NCI-H82 treated with DMSO at 0.1 percent for 48 hours (cell line): ENCODE data around the gene GADD45G.

ENCODE experiments used
- DNase-seq: peaks from one replicate; lab custom pipeline; 2025; ENCODE audit not compliant: unreplicated experiment; lab: John Stamatoyannopoulos, UW

Gene GADD45G

GRCh38 chr9:89608641-89609335, 4.0 kb downstream of the GADD45G start:
- DNase-seq = no peak

GRCh38 chr9:89609426-89610006, 4.7 kb downstream of the GADD45G start:
- no peak for DNase-seq

- DNase-seq = no peak
Observed at GRCh38 chr9:89610391-89610925, 5.6 kb downstream of the GADD45G start.

GRCh38 chr9:89611425-89611824, 6.6 kb downstream of the GADD45G start:
- no peak for DNase-seq

- DNase-seq = no peak
Observed at GRCh38 chr9:89612566-89613278, 7.9 kb downstream of the GADD45G start.

GRCh38 chr9:89613912-89614892, 9.4 kb downstream of the GADD45G start:
- DNase-seq = no peak

- no peak for DNase-seq
Observed at GRCh38 chr9:89615661-89616060, 10.8 kb downstream of the GADD45G start.

GRCh38 chr9:89616411-89616810, 11.6 kb downstream of the GADD45G start:
- DNase-seq = no peak

- no peak for DNase-seq
Observed at GRCh38 chr9:89617978-89618377, 13.2 kb downstream of the GADD45G start.

GRCh38 chr9:89619019-89619418, 14.2 kb downstream of the GADD45G start:
- peak; percentile 49 for DNase-seq

GRCh38 chr9:89619424-89620138, 14.8 kb downstream of the GADD45G start:
- DNase-seq = no peak

- DNase-seq = no peak
Observed at GRCh38 chr9:89621031-89621430, 16.2 kb downstream of the GADD45G start.

- DNase-seq = no peak
Observed at GRCh38 chr9:89621676-89622075, 16.9 kb downstream of the GADD45G start.

- peak; percentile 61 for DNase-seq
Observed at GRCh38 chr9:89622933-89623861, 18.4 kb downstream of the GADD45G start.

GRCh38 chr9:89623925-89624420, 19.2 kb downstream of the GADD45G start:
- DNase-seq = no peak

GRCh38 chr9:89625721-89626687, 21.2 kb downstream of the GADD45G start:
- DNase-seq = no peak

- DNase-seq = no peak
Observed at GRCh38 chr9:89626741-89627265, 22.0 kb downstream of the GADD45G start.
